Measurements from ENCODE around the gene IRX4.

- TF ChIP-seq CTCF (IDR thresholded peaks at IDR 0.05), result no peak
- TF ChIP-seq POLR2A (IDR thresholded peaks at IDR 0.05), result no peak
Measured at GRCh38 chr5:1925111-1926070, 42.7 kb upstream of the IRX4 start.

All from adrenal gland (tissue), 5 donors.